Upper lobe of left lung (tissue), 4 donors: ENCODE results near the gene ADAM12.

Source experiments
- POLR2A ChIP-seq, 4 donors: fragments of 450-650 bp; IDR thresholded peaks; one replicate each; pipeline ENCODE4 v1.5.1; 2016 to 2017; ENCODE audit warnings: antibody characterized with exemption in 4 of 4, mild to moderate bottlenecking in 2 of 4
- POLR2AphosphoS5 ChIP-seq, 2 donors: sonication (generic); formaldehyde crosslinking; IDR thresholded peaks; one replicate each; pipeline ENCODE4 v1.5.1; 2017; ENCODE audit warnings: antibody characterized with exemption in 2 of 2
- TF ChIP-seq, protein P1 (sequence below), 6 experiments: fragments of 450-650 bp in 4 of 6; fragments of 200-600 bp in 2 of 6; sonication (generic) in 2 of 6; IDR thresholded peaks; one replicate each; pipeline ENCODE4 v1.5.1; 2016 to 2019; ENCODE audit warnings: antibody characterized with exemption in 6 of 6

GRCh38 chr10:126042906-126043305 lies 345.4 kb downstream of the ADAM12 start:
- TF ChIP-seq, protein P1, sequence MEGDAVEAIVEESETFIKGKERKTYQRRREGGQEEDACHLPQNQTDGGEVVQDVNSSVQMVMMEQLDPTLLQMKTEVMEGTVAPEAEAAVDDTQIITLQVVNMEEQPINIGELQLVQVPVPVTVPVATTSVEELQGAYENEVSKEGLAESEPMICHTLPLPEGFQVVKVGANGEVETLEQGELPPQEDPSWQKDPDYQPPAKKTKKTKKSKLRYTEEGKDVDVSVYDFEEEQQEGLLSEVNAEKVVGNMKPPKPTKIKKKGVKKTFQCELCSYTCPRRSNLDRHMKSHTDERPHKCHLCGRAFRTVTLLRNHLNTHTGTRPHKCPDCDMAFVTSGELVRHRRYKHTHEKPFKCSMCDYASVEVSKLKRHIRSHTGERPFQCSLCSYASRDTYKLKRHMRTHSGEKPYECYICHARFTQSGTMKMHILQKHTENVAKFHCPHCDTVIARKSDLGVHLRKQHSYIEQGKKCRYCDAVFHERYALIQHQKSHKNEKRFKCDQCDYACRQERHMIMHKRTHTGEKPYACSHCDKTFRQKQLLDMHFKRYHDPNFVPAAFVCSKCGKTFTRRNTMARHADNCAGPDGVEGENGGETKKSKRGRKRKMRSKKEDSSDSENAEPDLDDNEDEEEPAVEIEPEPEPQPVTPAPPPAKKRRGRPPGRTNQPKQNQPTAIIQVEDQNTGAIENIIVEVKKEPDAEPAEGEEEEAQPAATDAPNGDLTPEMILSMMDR (IDR thresholded peaks at IDR 0.05): no peak
- TF ChIP-seq POLR2A (IDR thresholded peaks at IDR 0.05) (no peak), POLR2AphosphoS5 (IDR thresholded peaks at IDR 0.05) (no peak)
